NCI-H1092 treated with DMSO at 0.1 percent for 48 hours (cell line): ENCODE results near the gene PCGF6.

Experiments
- DNase-seq: peaks from one replicate; lab custom pipeline; 2025; lab: John Stamatoyannopoulos, UW

PCGF6 gene

GRCh38 chr10:103256613-103257012 lies 94.3 kb downstream of the PCGF6 start:
- no peak for DNase-seq

DNA sequence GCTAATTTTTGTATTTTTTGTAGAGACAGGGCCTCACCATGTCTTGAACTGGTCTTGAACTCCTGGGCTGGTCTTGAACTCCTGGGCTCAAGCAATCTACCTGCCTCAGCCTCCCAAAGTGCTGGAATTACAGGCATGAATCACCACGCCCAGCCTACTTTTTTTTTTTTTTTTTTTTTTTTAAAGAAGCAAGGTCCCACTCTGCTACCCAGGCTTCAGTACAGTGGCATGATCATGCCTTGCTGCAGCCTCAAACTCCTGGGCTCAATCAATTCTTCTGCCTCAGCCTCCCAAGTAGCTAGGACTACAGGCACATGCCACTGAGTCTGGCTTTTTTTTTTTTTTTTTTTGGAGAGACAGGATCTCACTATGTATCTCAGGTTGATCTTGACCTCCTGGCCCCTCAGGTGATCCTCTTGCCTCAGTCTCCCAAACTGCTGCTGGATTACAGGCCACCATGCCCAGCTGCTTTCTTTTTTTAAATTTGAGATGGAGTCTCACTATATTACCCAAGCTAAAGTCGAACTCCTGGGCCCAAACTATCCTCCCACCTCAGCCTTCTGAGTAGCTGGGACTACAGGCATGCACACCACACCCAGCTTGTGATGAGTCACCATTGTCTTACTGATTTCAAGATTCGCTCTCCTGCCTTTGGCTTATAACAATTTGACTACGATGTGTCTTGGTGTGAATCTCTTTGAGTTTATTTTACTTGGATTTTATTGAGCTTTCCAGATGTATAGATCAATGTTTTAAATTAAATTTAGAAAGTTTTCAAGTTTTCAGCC lies 96.2 kb downstream of the PCGF6 start:
- no peak for DNase-seq

GRCh38 chr10:103254113-103254512 lies 96.8 kb downstream of the PCGF6 start:
- DNase-seq = no peak
